SW480 (cell line): ENCODE results near the gene MAP2K4.
"Not testable (repeated sequence)": the region's sequence is repeated elsewhere in the genome, so short reads cannot be mapped to it uniquely, and the experiment has no call there.

Source experiments
- DNase-seq: peaks from one replicate; pipeline ENCODE4 v3.0.0-alpha.2; 2016; ENCODE audit warnings: low spot score

The MAP2K4 gene

DNA sequence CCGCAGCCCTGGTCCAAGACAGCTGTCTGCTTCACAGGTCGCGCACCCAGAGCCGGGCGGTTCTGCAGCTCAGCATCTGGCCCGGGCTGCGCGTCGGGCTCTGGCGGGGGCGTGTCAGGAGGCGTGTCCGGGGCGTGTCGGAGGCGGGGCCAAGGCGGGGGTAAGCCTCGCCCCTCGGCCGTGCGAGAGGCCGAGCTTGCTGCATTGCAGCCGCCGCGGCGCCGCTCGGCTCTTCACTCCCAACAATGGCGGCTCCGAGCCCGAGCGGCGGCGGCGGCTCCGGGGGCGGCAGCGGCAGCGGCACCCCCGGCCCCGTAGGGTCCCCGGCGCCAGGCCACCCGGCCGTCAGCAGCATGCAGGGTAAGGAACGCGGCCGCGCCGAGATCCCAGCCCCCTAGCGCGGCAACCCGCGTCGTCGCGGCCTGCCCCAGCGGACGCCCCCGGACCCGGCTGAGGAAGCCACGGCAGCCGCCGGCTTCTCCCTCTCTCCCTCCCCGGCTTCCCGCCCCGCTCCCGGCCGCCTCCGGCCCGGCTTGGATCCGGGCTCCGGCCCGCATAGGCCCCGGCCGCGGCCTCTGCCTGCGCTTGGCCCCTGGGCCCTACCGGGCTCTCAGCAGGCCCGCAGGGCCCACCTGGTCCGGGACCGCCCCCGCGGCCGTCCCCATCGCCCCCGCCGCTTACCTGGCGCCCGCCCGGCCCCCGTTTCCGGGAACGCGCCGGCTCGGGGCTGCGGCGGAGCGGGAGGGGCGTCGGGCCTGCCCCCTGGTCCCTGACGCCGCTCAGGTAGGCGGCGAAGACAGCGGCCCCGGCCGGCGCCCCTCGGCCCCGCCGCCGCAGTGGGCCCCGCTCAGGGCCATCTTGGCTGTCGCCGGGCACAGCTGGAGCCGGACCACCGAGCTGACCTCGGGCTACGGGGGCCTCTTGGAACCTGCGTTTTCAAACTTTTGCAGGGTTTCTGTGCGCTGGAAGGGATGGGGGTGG, at the start of gene MAP2K4:
TSS of gene MAP2K4 (plus strand) at position 236 of the 981 bp plus-strand sequence. CDS start at position 246, 10 bp downstream.
- peak; percentile 78 for DNase-seq

- not testable (repeated sequence) for DNase-seq
Observed at GRCh38 chr17:11972741-11973140, 47.9 kb upstream of the MAP2K4 start.

- DNase-seq = no peak
Observed at GRCh38 chr17:11979795-11980194, 40.9 kb upstream of the MAP2K4 start.

GRCh38 chr17:11980813-11981212, 39.9 kb upstream of the MAP2K4 start:
- no peak for DNase-seq

DNA sequence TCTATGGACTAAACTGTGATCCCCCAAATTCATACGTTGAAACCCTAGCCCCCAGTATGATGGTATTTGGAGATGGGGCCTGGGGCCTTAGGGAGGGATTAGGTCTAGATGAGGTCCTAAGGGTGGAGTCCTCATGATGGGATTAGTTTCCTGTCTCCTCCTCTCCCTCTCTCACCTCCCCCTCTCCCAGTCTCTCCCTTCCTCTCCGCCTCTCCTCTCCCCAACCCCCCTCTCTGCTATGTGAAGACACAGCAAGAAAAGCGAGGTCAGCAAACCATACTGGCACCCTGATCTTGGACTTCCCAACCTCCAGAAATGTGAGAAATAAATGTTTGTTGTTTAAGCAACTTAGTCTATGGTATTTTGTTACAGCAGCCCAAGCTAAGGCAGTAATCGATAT, 38.8 kb upstream of the MAP2K4 start:
- DNase-seq = no peak

DNA sequence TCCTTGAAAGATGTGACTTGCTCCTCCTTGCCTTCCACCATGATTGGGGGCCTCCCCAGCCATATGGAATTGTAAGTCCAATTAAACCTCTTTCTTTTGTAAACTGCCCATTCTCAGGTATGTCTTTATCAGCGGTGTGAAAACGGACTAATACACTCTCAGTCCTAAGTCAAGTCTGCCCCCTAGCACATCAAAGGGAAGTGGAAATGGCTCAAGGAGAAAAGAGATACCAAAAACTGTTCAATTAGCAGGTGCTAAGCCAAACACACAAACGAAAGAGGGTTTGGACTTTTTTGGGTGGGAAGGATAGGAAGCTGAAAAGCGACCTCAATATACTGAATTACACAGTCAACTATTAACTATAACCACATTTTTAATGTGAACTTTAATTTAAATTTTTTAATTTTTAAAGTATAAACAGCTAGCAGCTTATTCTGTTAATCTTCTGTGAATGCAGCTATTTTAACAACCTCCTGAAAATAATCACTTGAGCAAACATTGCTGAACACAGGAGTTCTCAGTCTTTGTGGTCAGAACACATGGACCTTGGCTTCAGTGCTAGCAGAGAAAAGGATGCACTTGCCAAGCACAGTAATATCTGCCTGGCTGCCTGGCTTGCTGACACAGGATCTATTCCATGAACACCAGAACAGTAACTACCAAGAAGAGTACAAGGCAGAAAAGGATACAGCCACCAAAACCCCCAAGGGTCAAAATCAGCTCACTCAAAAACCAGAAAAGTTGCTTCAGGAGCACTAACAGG, 34.3 kb upstream of the MAP2K4 start:
- no peak for DNase-seq

DNA sequence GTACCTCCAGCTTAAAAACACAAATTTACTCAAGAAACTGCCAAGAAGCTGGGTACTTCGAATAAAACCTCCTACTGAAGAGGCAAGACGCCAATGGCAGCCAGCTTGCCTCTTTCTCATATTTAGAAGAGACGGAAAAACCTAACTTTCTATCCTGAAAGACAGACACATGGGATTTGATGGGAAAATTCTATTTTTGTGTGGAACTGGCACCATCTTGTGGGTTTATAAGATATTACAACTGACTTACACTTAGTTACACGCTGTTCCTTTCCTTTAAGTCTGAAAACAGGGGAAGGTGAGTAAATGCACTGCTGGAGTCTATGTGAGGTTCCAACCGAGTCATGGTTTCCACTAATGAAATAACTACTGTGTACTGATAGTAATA, 33.7 kb upstream of the MAP2K4 start:
- DNase-seq = peak; percentile 47

DNA sequence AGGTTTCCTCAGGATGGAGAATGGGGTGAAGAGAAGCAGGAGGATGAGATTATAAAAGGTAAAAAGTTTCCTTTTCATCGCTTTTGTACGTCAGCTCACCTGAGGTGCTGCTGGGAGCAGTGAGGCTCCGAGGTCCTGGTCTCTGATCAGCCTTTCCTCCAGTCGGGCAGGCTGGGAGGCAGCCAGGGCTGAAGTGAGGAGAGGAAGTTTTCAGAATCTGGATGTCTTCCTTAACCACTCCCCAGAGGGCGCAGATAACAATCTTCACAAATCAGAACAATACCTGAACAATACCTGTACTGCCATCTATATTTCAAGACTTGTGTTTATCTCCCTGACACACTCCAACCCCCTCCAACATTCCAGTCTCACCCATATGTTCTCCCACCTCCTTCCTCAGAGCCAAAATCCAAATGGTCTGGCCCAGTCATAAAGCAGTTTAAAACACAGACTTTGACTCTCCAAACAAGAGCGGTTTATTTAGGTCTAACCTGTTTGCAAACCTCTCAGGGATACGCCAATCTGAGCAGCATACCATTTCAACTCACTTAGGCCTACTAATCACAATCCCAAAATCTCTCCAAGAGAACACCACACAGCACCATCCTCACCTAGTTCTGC, 30.2 kb upstream of the MAP2K4 start:
- DNase-seq = no peak

GRCh38 chr17:11991461-11991860, 29.2 kb upstream of the MAP2K4 start:
- DNase-seq = no peak

DNA sequence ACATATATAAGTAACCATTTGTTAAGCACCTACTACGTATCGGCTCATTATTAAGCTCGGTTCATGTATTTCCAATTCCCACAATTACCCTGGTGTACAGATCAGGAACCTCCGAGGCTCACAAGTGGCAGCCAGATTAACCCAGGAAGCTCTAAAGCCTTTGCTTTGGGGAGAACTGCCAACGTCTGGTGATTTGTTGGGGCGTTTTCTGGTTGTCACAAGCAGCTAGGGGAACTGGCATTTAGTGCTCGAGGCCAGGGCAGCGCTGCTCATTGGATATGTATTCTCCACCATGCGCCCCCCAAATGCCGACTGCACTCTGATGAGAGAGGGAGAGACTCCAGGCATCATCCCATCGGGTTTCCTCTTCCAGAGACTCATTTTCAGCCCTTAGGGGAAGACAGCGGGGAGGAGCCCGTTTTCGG, 23.9 kb upstream of the MAP2K4 start:
- peak; percentile 64 for DNase-seq

DNA sequence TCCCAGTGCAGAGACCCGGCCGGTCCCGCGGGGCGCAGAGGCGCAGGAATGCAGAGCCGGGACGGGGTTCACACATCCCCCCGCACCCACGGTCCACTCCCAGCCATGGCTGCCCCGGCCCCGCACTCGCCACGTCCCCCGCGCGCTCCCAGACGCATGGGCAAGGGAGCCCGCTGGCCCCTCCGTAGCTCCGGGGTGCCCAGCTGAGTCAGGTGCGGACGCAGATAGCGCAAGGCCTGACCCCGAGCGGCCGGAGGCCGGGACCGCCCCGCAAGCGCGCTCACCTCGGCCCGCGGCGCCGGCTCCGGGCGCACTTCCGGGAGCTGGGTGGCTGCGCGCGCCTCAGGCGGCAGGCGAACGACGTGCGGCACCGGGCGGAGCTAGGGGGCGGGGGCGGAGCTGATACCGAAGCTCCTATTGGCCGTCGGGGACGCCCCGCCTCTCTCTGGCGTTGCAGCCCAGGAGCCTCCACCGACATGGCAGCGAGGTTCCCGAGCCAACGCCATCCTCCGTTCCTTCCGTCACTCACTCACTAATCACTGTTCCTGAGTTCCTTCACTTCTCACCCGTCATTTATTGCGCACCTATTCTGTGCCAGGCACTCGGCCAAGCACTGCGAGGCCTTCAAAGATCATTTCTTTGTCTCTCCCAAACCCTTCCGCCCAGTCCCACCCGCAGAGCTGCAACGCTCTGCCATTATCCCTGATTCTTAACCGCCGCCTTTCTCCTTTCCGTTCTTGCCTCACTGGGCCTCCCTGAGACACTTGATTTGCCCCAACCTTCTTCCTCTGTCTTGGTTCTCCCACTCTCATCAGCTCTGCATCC, 23.3 kb upstream of the MAP2K4 start, which contains the start of gene ZNF18:
TSS of gene ZNF18 (minus strand) at position 329 of the 825 bp plus-strand sequence. CDS start 4,646 bp downstream, outside the sequence.
- DNase-seq = peak; percentile 93

DNA sequence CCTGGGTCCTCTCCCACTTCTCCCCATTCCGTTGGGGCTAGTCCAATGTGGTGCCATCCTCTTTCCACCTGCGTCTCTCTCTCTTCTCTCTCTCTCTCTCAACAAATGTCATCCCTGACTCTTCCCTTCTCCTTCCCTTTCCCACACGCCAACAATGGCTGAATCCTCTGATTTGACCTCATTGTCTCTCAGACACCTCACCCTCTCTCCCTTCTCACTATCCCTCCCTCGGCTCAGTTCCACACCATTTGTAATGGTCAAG, 22.8 kb upstream of the MAP2K4 start:
- no peak for DNase-seq

- no peak for DNase-seq
Observed at GRCh38 chr17:11999696-12000095, 21.0 kb upstream of the MAP2K4 start.

GRCh38 chr17:12007466-12007865, 13.2 kb upstream of the MAP2K4 start:
- no peak for DNase-seq

DNA sequence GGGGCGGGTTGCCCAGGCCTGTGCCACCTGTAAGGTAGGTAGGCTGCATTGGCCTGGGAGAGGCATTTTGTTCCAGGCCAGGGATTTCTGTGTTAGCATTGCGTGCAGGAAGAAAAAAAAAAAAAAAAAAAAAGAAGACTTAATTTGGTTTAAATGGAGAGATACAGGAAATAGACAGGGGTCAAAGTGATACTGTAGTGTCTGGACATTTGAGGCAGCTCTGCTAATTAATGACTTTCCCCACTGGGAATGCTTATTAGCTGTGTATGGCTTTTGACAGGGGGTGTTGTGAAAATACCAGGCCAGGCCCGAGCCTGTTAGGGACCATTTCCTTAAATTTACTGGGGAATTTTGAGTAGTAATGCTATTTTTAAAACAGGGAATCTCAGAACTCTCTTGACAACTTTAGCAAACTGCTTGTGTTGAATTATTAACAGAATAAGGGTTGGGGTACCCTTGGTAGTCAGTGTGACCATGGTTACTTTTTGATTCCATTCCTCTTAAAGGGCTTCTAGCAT, 1.0 kb downstream of the MAP2K4 start:
- DNase-seq = peak; percentile 6

DNA sequence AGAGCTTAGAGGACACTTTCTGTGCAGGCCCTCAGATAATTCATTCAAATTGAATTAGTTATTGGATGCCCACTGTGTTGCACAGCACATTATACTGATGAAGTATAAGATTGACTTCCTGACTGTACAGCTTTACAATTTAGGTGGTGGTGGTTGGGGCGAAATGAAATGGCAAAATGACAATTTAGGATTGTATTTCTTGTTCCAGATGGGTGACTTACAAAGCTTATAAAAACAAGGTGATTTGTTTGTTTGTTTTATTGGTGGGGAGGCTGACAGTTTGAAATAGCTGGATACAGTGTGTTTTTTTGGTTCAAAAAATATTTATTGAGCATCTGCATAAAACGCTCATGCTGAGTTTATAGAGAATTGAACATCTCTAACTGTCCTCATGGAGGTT, 1.6 kb downstream of the MAP2K4 start:
- DNase-seq = no peak

DNA sequence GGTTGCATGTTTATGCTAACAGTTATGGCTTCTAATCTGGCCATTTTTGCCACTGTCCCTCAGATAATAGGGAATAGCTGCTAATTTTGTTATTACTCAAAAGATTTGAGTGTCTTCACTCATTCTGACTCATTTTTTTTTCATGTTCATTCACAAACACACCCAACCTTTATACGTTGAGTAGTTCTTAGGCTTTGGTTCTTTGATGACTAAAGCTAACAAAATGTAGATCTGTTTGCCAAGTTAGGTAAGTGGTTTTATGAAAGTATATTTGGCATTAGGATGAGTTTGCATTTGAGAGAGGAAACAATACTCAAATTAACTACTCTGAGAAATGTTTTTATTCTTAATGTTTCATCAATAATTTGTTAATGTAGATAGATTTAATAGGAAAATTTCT, 3.6 kb downstream of the MAP2K4 start:
- peak; percentile 50 for DNase-seq

- no peak for DNase-seq
Observed at GRCh38 chr17:12027658-12028057, 7.0 kb downstream of the MAP2K4 start.

DNA sequence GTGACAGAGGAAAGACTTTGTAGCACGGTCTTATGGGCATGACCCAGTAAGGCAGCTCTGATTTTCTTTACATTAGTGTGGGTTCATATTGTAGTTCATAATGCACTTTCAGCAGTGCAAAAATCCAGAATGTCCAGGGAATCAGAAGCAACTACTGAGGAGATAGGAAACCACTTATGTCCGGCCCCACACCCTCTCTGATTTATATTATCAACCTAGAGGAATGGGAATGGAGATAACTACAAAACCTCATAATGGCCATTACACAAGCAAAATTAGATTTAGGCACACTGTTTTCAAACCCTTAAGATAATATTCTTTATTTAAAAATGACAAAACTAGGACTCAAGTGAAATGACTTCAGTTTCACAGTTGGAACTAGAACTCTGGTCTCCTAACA, 7.9 kb downstream of the MAP2K4 start:
- DNase-seq = no peak

GRCh38 chr17:12034538-12034937, 13.9 kb downstream of the MAP2K4 start:
- DNase-seq = no peak

GRCh38 chr17:12035673-12036072, 15.0 kb downstream of the MAP2K4 start:
- no peak for DNase-seq

- no peak for DNase-seq
Observed at GRCh38 chr17:12037970-12038369, 17.3 kb downstream of the MAP2K4 start.
